ENCODE measurements around the gene SETD7.

GRCh38 chr4:139484783-139485311, 71.2 kb downstream of the SETD7 start:
- TF ChIP-seq POLR2AphosphoS5 (IDR thresholded peaks at IDR 0.05; ENCODE audit: low read depth, low read length) (no peak), TAF1 (IDR thresholded peaks at IDR 0.05; ENCODE audit: borderline replicate concordance, insufficient read depth, low read length) (no peak), FOXP2 (optimal IDR thresholded peaks at IDR 0.05; ENCODE audit: borderline replicate concordance, extremely low read depth, extremely low read length, insufficient read depth) (no peak), SIN3A (IDR thresholded peaks at IDR 0.05; ENCODE audit: borderline replicate concordance, insufficient read depth, low read length) (no peak)
- TF ChIP-seq, protein P1, sequence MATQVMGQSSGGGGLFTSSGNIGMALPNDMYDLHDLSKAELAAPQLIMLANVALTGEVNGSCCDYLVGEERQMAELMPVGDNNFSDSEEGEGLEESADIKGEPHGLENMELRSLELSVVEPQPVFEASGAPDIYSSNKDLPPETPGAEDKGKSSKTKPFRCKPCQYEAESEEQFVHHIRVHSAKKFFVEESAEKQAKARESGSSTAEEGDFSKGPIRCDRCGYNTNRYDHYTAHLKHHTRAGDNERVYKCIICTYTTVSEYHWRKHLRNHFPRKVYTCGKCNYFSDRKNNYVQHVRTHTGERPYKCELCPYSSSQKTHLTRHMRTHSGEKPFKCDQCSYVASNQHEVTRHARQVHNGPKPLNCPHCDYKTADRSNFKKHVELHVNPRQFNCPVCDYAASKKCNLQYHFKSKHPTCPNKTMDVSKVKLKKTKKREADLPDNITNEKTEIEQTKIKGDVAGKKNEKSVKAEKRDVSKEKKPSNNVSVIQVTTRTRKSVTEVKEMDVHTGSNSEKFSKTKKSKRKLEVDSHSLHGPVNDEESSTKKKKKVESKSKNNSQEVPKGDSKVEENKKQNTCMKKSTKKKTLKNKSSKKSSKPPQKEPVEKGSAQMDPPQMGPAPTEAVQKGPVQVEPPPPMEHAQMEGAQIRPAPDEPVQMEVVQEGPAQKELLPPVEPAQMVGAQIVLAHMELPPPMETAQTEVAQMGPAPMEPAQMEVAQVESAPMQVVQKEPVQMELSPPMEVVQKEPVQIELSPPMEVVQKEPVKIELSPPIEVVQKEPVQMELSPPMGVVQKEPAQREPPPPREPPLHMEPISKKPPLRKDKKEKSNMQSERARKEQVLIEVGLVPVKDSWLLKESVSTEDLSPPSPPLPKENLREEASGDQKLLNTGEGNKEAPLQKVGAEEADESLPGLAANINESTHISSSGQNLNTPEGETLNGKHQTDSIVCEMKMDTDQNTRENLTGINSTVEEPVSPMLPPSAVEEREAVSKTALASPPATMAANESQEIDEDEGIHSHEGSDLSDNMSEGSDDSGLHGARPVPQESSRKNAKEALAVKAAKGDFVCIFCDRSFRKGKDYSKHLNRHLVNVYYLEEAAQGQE (IDR thresholded peaks at IDR 0.05; ENCODE audit: insufficient read depth in 1 of 2, low read depth in 2 of 2, low read length in 2 of 2) = no peak
